Measurements from ENCODE around the gene IL13RA2.

GRCh38 chrX:115047181-115047580 is 29.8 kb upstream of the IL13RA2 start:
- no peak for TF ChIP-seq CTCF (conservative IDR thresholded peaks at IDR 0.05 in 1 of 2, IDR thresholded peaks at IDR 0.05 in 1 of 2; ENCODE audit: low read depth in 1 of 2, low read length in 2 of 2)
- TF ChIP-seq EZH2 (IDR thresholded peaks at IDR 0.05; ENCODE audit: low read length, missing control alignments) = no peak
